Esophagus muscularis mucosa (tissue), 4 donors: ENCODE data around the gene MGME1.

Experiments used
- EP300 ChIP-seq: sonication (generic); formaldehyde crosslinking; IDR thresholded peaks from one replicate; pipeline ENCODE4 v1.6.1; 2017; ENCODE audit warnings: antibody characterized with exemption
- POLR2A ChIP-seq: fragments of 450-650 bp; IDR thresholded peaks from one replicate; pipeline ENCODE4 v1.6.1; 2017; ENCODE audit warnings: antibody characterized with exemption, moderate library complexity, mild to moderate bottlenecking, low read depth
- POLR2AphosphoS5 ChIP-seq, 2 donors: sonication (generic); formaldehyde crosslinking; IDR thresholded peaks; one replicate each; pipeline ENCODE4 v1.6.1; 2017; ENCODE audit warnings: antibody characterized with exemption in 2 of 2
- TF ChIP-seq, protein P1 (sequence below), 3 experiments: fragments of 200-600 bp in 2 of 3; fragments of 450-650 bp in 1 of 3; sonication (generic) in 2 of 3; IDR thresholded peaks; one replicate each; pipeline ENCODE4 v1.5.1; 2017 to 2019; ENCODE audit warnings: antibody characterized with exemption in 3 of 3, mild to moderate bottlenecking in 2 of 3, moderate library complexity in 1 of 3

DNA sequence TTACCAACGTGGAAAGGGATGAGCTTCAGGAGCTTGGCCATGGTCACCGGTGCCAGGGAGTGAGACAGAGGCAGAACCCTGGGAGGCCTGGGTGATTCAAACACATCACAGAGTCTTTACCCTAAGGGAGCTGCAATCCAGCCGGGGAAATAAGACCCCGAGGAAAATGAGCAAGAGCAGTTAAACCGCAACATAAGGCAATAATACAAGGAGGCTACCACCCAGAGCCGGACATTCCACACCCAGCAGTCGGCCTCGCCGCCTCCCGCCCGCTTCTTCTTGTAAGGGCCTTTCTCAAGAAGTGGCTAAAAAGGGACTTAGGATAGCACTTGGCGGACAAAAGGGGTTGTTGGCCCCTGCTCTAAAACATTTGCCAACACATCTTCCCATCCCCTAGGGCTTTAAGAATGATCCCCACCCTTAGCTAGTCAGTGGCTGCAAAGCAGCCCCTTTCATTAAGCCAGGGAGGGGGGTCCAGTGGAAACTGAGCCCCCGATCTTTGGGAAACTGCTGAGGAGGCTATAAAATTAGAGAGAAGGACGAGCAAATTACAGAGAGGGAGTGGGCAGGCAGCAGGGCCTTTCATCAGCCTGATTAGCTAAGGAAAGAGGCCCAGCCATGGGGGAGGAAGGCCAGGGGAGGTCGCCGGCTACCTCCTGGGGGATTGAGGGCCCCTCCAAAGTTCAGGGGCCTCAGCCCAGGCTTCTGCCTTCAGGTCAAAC lies 34.5 kb upstream of the MGME1 start:
- TF ChIP-seq POLR2A (no peak), EP300 (no peak), POLR2AphosphoS5 (IDR thresholded peaks at IDR 0.05) (no peak)
- TF ChIP-seq, protein P1, sequence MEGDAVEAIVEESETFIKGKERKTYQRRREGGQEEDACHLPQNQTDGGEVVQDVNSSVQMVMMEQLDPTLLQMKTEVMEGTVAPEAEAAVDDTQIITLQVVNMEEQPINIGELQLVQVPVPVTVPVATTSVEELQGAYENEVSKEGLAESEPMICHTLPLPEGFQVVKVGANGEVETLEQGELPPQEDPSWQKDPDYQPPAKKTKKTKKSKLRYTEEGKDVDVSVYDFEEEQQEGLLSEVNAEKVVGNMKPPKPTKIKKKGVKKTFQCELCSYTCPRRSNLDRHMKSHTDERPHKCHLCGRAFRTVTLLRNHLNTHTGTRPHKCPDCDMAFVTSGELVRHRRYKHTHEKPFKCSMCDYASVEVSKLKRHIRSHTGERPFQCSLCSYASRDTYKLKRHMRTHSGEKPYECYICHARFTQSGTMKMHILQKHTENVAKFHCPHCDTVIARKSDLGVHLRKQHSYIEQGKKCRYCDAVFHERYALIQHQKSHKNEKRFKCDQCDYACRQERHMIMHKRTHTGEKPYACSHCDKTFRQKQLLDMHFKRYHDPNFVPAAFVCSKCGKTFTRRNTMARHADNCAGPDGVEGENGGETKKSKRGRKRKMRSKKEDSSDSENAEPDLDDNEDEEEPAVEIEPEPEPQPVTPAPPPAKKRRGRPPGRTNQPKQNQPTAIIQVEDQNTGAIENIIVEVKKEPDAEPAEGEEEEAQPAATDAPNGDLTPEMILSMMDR (IDR thresholded peaks at IDR 0.05), result no peak
